ENCODE data around the gene HSDL1. TPM values are rescaled to one million over a fixed set of nuclear protein-coding genes. Genes with fewer than 3 reads are reported as not detected.

HSDL1 gene
- total RNA-seq, 3 donors from 2014 or later, result 7.2 to 21.3 (median 11.0) TPM

DNA sequence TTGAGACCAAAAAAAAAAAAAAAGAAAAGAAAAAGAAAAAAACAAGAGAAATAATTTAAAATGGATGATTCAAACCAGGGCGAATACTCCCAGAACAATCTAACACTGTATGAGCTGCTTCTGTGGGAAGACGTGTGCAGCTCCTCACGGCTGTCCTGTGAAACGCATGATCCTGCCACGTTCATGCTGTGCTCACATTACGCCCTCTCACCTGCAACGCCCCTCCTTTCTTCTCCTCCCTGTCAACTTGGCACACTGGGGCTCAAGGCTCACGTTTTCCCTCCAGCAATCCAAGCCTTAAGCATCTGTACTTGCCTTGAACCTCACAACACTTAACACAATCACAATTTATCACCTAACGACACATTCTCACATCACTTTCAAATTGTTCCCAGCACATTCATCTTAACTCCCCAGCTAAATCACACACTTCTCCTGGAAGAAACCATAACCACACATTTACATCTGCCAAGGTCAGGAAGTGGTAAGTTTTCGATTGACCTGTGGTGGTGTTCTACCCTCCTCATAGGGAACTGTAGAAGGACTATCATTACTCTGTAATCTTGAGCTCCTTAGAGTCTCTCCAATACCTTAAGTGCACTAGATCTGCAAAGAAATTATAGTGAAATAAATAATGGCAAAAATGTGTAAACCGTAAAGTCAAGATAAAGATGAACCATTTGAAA lies 57.4 kb downstream of the HSDL1 start:
- Histone ChIP-seq H3K36me3 (ENCODE audit: low read depth) (peaks cover 18% of the 10 kb centered on the region), H3K4me3 (no peak overlapping the region), H3K9me3 (no peaks in the 10 kb centered on the region), H3K4me1 (ENCODE audit: low read depth) (peaks cover 3% of the 10 kb centered on the region)
- TF ChIP-seq, protein P1, sequence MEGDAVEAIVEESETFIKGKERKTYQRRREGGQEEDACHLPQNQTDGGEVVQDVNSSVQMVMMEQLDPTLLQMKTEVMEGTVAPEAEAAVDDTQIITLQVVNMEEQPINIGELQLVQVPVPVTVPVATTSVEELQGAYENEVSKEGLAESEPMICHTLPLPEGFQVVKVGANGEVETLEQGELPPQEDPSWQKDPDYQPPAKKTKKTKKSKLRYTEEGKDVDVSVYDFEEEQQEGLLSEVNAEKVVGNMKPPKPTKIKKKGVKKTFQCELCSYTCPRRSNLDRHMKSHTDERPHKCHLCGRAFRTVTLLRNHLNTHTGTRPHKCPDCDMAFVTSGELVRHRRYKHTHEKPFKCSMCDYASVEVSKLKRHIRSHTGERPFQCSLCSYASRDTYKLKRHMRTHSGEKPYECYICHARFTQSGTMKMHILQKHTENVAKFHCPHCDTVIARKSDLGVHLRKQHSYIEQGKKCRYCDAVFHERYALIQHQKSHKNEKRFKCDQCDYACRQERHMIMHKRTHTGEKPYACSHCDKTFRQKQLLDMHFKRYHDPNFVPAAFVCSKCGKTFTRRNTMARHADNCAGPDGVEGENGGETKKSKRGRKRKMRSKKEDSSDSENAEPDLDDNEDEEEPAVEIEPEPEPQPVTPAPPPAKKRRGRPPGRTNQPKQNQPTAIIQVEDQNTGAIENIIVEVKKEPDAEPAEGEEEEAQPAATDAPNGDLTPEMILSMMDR (IDR thresholded peaks at IDR 0.05), result no peak
- intact Hi-C loops (cut with DNase I, micrococcal nuclease), result no loop called here
- no peak for DNase-seq
- no peak for ATAC-seq

DNA sequence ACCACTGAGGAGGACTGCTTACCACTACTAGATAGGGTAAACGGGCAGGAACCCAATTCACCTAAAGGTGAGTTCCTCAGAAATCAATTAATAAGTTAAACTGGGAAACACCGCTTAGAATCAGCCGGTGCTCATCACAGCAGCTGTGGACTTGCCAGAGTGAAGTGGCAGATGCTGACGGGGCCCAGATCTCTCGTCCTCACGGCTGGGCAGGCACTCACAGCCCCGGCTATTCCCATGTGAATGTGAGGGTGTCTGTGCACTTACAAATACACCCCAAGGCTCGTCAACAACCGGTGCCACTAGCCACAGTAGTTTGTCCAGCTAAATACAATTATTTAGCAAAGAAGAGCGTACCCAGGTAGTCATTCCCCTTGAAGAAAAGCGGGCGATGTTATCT lies 58.0 kb downstream of the HSDL1 start:
- Histone ChIP-seq H3K9me3 (no peaks in the 10 kb centered on the region), H3K36me3 (ENCODE audit: low read depth) (peaks cover 18% of the 10 kb centered on the region), H3K4me3 (no peak overlapping the region), H3K4me1 (ENCODE audit: low read depth) (no peaks in the 10 kb centered on the region)
- ATAC-seq (no peak), DNase-seq (no peak)
- TF ChIP-seq, protein P1 (IDR thresholded peaks at IDR 0.05), result no peak
- intact Hi-C loops (cut with DNase I, micrococcal nuclease), result no loop called here

DNA sequence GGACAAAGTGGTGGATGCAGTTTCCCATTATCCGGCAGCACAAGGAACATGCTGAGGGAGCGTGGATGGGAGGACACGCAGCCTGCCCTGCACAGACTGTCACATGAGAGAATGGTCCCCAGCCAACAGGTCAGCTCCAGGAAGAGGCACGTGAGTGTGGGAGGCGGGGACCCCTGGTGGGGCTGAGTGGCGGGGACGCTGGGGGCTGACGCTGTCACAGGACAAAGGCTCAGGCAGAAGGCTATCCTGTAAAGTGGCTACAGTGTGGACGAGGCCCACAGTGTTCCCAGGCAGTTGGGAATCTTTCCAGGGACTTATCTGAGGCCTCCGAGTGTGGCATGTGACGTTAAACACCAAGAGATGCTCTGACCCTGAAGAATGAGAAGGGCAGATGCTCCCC lies 58.6 kb downstream of the HSDL1 start:
- intact Hi-C loops (cut with DNase I, micrococcal nuclease), result no loop called here
- DNase-seq (no peak), ATAC-seq (no peak)
- Histone ChIP-seq H3K9me3 (no peaks in the 10 kb centered on the region), H3K4me3 (no peak overlapping the region), H3K36me3 (ENCODE audit: low read depth) (peaks cover 12% of the 10 kb centered on the region), H3K4me1 (ENCODE audit: low read depth) (no peaks in the 10 kb centered on the region)
- TF ChIP-seq, protein P1 (IDR thresholded peaks at IDR 0.05), result no peak

DNA sequence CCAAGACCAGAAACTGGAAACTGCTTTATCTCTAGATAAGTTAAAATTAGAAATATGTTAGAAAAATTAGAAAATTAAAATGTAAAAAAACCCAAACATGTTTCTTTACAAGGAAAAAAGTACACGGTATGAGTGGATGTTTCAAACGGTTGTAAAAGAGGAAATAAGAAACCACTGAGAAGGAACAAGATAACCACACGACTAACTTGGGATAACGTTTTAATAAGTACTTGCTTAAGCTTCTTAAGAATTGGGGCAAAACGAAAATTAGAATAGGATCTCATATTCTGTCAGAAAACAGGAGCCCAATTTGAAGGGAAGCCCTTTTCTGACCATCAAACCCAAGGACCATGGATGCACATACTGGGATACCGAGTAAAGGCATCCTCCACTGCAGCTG lies 59.2 kb downstream of the HSDL1 start:
- Histone ChIP-seq H3K9me3 (no peaks in the 10 kb centered on the region), H3K4me1 (ENCODE audit: low read depth) (no peaks in the 10 kb centered on the region), H3K36me3 (ENCODE audit: low read depth) (peaks cover 10% of the 10 kb centered on the region), H3K4me3 (no peak overlapping the region)
- ATAC-seq (no peak), DNase-seq (no peak)
- TF ChIP-seq, protein P1 (IDR thresholded peaks at IDR 0.05), result no peak
- intact Hi-C loops (cut with DNase I, micrococcal nuclease), result no loop called here

DNA sequence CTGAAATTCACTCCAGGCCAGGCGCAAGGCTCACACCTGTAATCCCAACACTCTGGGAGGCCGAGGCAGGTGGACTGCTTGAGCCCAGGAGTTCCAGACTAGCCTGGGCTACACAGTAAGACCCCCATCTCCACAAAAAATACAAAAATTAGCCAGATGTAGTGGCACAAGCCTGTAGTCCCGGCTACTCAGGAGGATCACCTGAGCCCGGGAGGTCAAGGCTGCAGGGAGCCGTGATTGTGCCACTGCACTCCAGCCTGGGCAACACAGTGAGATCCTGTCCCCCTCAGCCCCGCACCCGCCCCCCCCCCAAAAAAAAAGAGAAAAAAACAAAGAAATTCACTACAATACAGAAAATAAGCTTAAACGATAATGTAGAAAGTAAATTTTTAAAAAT lies 59.7 kb downstream of the HSDL1 start:
- TF ChIP-seq, protein P1 (IDR thresholded peaks at IDR 0.05), result no peak
- ATAC-seq (no peak), DNase-seq (no peak)
- intact Hi-C loops (cut with DNase I, micrococcal nuclease), result no loop called here
- Histone ChIP-seq H3K4me3 (no peak overlapping the region), H3K4me1 (ENCODE audit: low read depth) (no peaks in the 10 kb centered on the region), H3K9me3 (no peaks in the 10 kb centered on the region), H3K36me3 (ENCODE audit: low read depth) (peaks cover 5% of the 10 kb centered on the region)
